ENCODE results near the gene TRIM23.

The TRIM23 gene

GRCh38 chr5:65563777-65564176, 60.4 kb downstream of the TRIM23 start:
- no peak for DNase-seq

GRCh38 chr5:65562731-65563701, 61.1 kb downstream of the TRIM23 start, which contains the start of the genes CENPK and PPWD1:
Gene CENPK, minus strand, starts transcription at chr5:65563168. Its CDS starts 8,261 bp downstream, at chr5:65554907.
Gene PPWD1, plus strand, starts transcription at chr5:65563296. Its CDS starts 15 bp downstream, at chr5:65563311.
- DNase-seq: peak; percentile 97

GRCh38 chr5:65556718-65557117, 67.4 kb downstream of the TRIM23 start:
- DNase-seq: no peak

- DNase-seq: no peak
These were observed 68.0 kb downstream of the TRIM23 start for GRCh38 chr5:65556181-65556580.

GRCh38 chr5:65555287-65555686, 68.8 kb downstream of the TRIM23 start:
- DNase-seq: no peak

GRCh38 chr5:65553941-65554340, 70.2 kb downstream of the TRIM23 start:
- DNase-seq: no peak

GRCh38 chr5:65548281-65548680, 75.9 kb downstream of the TRIM23 start:
- DNase-seq: no peak

GRCh38 chr5:65546141-65546540, 78.0 kb downstream of the TRIM23 start:
- no peak for DNase-seq

- DNase-seq: no peak
These were observed 79.7 kb downstream of the TRIM23 start for GRCh38 chr5:65544473-65544872.

- no peak for DNase-seq
These were observed 84.3 kb downstream of the TRIM23 start for GRCh38 chr5:65539827-65540226.
